GM12878 (cell line): Measurements from ENCODE around the gene ADAMTS14. TPM values are rescaled to one million over a fixed set of nuclear protein-coding genes. Genes with fewer than 3 reads are reported as not detected.

Source experiments
- ATAC-seq: fragments of 200-7000 bp; cut with Tn5 transposase; 3 replicates; pipeline ENCODE4 v1.9.1; 2020; ENCODE audit warnings: mild to moderate bottlenecking, moderate library complexity
- BruUV-seq: library from RNA; stranded (reverse); fragments of 400-500 nt; replicated peaks from 2 replicates; lab custom pipeline; 2021; lab: Mats Ljungman, UMichigan
- CTCF ChIA-PET: fragments of 300-600 bp; sonication (Branson Sonifier 250); formaldehyde crosslinking; extraction: SDS; loops from one replicate; lab custom pipeline; 2021; ENCODE audit warnings: inconsistent platforms; lab: Yijun Ruan, JAX
- POLR2A ChIA-PET: fragments of 350-600 bp; formaldehyde crosslinking; extraction: SDS; loops from one replicate; lab custom pipeline; 2021; ENCODE audit warnings: inconsistent platforms; lab: Charles Lee
- RAD21 ChIA-PET: fragments of 300-600 bp; sonication (Branson Sonifier 250); formaldehyde crosslinking; loops from one replicate; lab custom pipeline; 2023; ENCODE audit warnings: antibody characterized with exemption; ENCODE audit not compliant: unreplicated experiment; lab: Charles Lee
- SMC1A ChIA-PET: fragments of 300-600 bp; sonication (Branson Sonifier 250); formaldehyde crosslinking; loops from one replicate; lab custom pipeline; 2023; ENCODE audit not compliant: unreplicated experiment, uncharacterized antibody; lab: Charles Lee
- DNase-seq: peaks from one replicate; pipeline ENCODE4 v3.0.0-alpha.2; 2011; ENCODE audit warnings: low read depth, low spot score
- FAIRE-seq: peaks from 3 replicates; lab custom pipeline; 2011; peaks lifted over from hg19 to GRCh38; lab: Jason Lieb, UNC
- H2AFZ ChIP-seq: 2 replicates; pipeline ENCODE4 v1.6.0; 2011; ENCODE audit warnings: low read depth, low read length, control low read depth; ENCODE audit not compliant: control insufficient read depth
- H3K27ac ChIP-seq: 2 replicates; pipeline ENCODE4 v1.5.1; 2011; ENCODE audit warnings: control low read depth; ENCODE audit not compliant: control insufficient read depth, insufficient read depth
- H3K27me3 ChIP-seq, 2 experiments: replicated peaks in 1 of 2; 2 replicates each; pipeline versions ENCODE4 v1.6.0 to v1.6.1; 2011; ENCODE audit warnings: low read length in 1 of 2; ENCODE audit not compliant: control insufficient read depth in 2 of 2, insufficient read depth in 2 of 2
- H3K36me3 ChIP-seq, 2 experiments: 2 replicates each; pipeline ENCODE4 v1.5.1; 2011; ENCODE audit warnings: low read length in 1 of 2; ENCODE audit not compliant: control insufficient read depth in 2 of 2, insufficient read depth in 2 of 2
- H3K4me1 ChIP-seq: 2 replicates; pipeline ENCODE4 v1.6.1; 2011; ENCODE audit warnings: mild to moderate bottlenecking, low read length, moderate library complexity, mixed read lengths; ENCODE audit not compliant: control insufficient read depth, insufficient read depth
- H3K4me2 ChIP-seq: 2 replicates; pipeline ENCODE4 v1.6.0; 2011; ENCODE audit warnings: control low read depth; ENCODE audit not compliant: control insufficient read depth, insufficient read depth
- H3K4me3 ChIP-seq: fragments of 200-600 bp; sonication (generic); 2 replicates; pipeline ENCODE4 v1.5.1; 2016
- H3K79me2 ChIP-seq: 2 replicates; pipeline ENCODE4 v1.6.0; 2011; ENCODE audit warnings: low read length; ENCODE audit not compliant: control insufficient read depth, insufficient read depth
- H3K9ac ChIP-seq: 2 replicates; pipeline ENCODE4 v1.8.0; 2011; ENCODE audit warnings: low read length, control low read depth, mixed read lengths; ENCODE audit not compliant: control insufficient read depth, insufficient read depth
- H3K9me3 ChIP-seq: replicated peaks from 3 replicates; pipeline ENCODE4 v1.5.1; 2011; ENCODE audit warnings: mild to moderate bottlenecking, low read length; ENCODE audit not compliant: control insufficient read depth, insufficient read depth
- H4K20me1 ChIP-seq: 2 replicates; pipeline ENCODE4 v1.6.0; 2011; ENCODE audit not compliant: control insufficient read depth, insufficient read depth
- BCLAF1 ChIP-seq: fragments of 450-650 bp; IDR thresholded peaks from 2 replicates; pipeline ENCODE4 v1.6.1; 2017; ENCODE audit warnings: antibody characterized with exemption, mild to moderate bottlenecking, moderate library complexity
- BHLHE40 ChIP-seq, 2 experiments: fragments of 450-650 bp in 1 of 2; IDR thresholded peaks; 2 replicates each; pipeline ENCODE4 v1.6.1; 2011 to 2017; ENCODE audit warnings: low read depth in 2 of 2, borderline replicate concordance in 1 of 2, improper control_type of control experiment in 1 of 2, low read length in 1 of 2, mild to moderate bottlenecking in 1 of 2
- CEBPZ ChIP-seq: fragments of 150-350 bp; IDR thresholded peaks from 2 replicates; pipeline ENCODE4 v1.6.1; 2016; ENCODE audit warnings: low read depth, low read length
- EGR1 ChIP-seq, 2 experiments: IDR thresholded peaks; 1 replicate in 1 of 2; 2 replicates in 1 of 2; pipeline ENCODE4 v1.6.1; 2011 to 2012; ENCODE audit warnings: low read depth in 2 of 2, low read length in 2 of 2, borderline replicate concordance in 1 of 2, mild to moderate bottlenecking in 1 of 2, moderate library complexity in 1 of 2
- EZH2 ChIP-seq: IDR thresholded peaks from 2 replicates; pipeline ENCODE4 v1.6.1; 2012; ENCODE audit warnings: low read depth, mild to moderate bottlenecking, control low read depth, inconsistent platforms, low read length, borderline replicate concordance; ENCODE audit not compliant: control insufficient read depth
- NR2F1 ChIP-seq: fragments of 450-650 bp; conservative IDR thresholded peaks from 2 replicates; pipeline ENCODE4 v1.6.1; 2017; ENCODE audit warnings: mild to moderate bottlenecking
- RAD21 ChIP-seq: IDR thresholded peaks from 2 replicates; pipeline ENCODE4 v1.6.1; 2011; ENCODE audit warnings: mild to moderate bottlenecking, low read depth, low read length, moderate library complexity; ENCODE audit not compliant: insufficient read depth
- TAF1 ChIP-seq: IDR thresholded peaks from 2 replicates; pipeline ENCODE4 v1.6.1; 2011; ENCODE audit warnings: mild to moderate bottlenecking, low read depth, low read length, borderline replicate concordance
- WGBS: methylation state at CpG from one replicate; pipeline ENCODE4 v1.1.6; 2016; ENCODE audit warnings: low lambda C conversion rate; ENCODE audit not compliant: insufficient replicate concordance, insufficient coverage; ENCODE audit errors: missing lambda C conversion rate; 5-methylcytosine and 5-hydroxymethylcytosine counted together
- in situ Hi-C: fragments of 300-500 bp; cut with MboI; formaldehyde crosslinking; loops from 9 replicates; pipeline ENCODE4 v1.14.3; 2018; ENCODE audit warnings: mixed read lengths
- intact Hi-C: fragments of 100-400 bp; cut with micrococcal nuclease; formaldehyde crosslinking; loops from one replicate; pipeline ENCODE4 v1.14.2; 2022; ENCODE audit not compliant: unreplicated experiment
- polyA plus RNA-seq, 11 experiments: library from polyadenylated mRNA; depleted of rRNA in 4 of 11; unstranded in 6 of 11; stranded (reverse) in 5 of 11; fragments of >200 nt; fragmentation: Nextera tagmentation in 4 of 11; fragmentation: Illumina TruSeq in 1 of 11; extraction: Ambion mirVana in 4 of 11; extraction: Trizol in 1 of 11; gene quantifications; 1 replicate in 1 of 11; 2 replicates in 10 of 11; pipeline versions ENCODE4 v1.2.1 to v1.2.3, GENCODE V29; 2011 to 2016; ENCODE audit warnings: inconsistent platforms in 2 of 11, missing spikeins in 2 of 11, low read depth in 1 of 11
- total RNA-seq, 4 experiments: library from RNA; depleted of rRNA in 3 of 4; stranded (reverse); fragments of >200 nt in 3 of 4; fragmentation: Illumina TruSeq in 1 of 4; extraction: Trizol in 1 of 4; gene quantifications; 2 replicates each; pipeline versions ENCODE4 v1.2.1 to v1.2.3, GENCODE V29; 2013 to 2021

Gene ADAMTS14
- total and polyA plus RNA-seq, 10 of the 15 experiments (the other 5 are each of a cell fraction or from before 2014, with no cell fraction given): 0.03 to 0.05 TPM; not detected in 8

DNA sequence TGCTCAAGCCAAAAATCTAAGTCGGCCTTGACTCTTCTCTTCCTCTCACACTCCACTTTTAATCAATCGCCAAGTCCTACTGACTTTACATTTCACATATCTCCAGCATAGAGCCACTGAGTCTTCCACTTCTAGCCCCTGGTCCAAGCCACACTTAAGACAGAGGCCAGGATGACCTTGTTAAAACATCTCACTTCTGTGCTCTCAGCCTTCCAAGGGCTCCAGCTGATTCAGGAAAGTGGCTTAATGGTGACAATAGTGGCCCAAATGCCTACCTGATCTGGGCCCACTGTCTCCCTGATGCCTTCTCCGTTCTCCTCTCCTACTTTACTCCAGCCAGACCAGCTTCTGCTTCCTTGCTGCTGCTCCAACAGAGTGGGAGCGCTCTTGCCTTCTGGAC lies 108.5 kb downstream of the ADAMTS14 start:
- Histone ChIP-seq H3K4me1 (no peaks in the 10 kb centered on the region), H3K27me3 (no peaks in the 10 kb centered on the region; a peak in 2 of 4 replicates), H4K20me1 (no peaks in the 10 kb centered on the region), H3K27ac (no peak overlapping the region), H3K79me2 (no peaks in the 10 kb centered on the region)
- in situ Hi-C loops: no loop called here
- SMC1A ChIA-PET: no interaction called here
- DNase-seq: no peak
- RAD21 ChIA-PET: no interaction called here
- TF ChIP-seq EZH2: no peak
- no peak for TF ChIP-seq TAF1
- no peak for TF ChIP-seq BCLAF1
- TF ChIP-seq RAD21: no peak
- no peak for TF ChIP-seq EGR1 (IDR thresholded peaks at IDR 0.05; ENCODE audit: borderline replicate concordance in 1 of 2, low read depth in 2 of 2, low read length in 2 of 2)
- no peak for TF ChIP-seq BHLHE40 (IDR thresholded peaks at IDR 0.05; ENCODE audit: borderline replicate concordance in 1 of 2, low read depth in 2 of 2, low read length in 1 of 2)
- TF ChIP-seq CEBPZ: no peak
- no peak for TF ChIP-seq NR2F1
- TF ChIP-seq, all 136 proteins: peak for 0
- Histone ChIP-seq H3K9me3 (no peaks in the 10 kb centered on the region), H3K4me2 (no peak overlapping the region), H3K9ac (no peak overlapping the region), H3K4me3 (no peak overlapping the region), H2AFZ (no peak overlapping the region), H3K36me3 (no peaks in the 10 kb centered on the region)
- CTCF ChIA-PET: no interaction called here
- ATAC-seq: no peak
- FAIRE-seq: no peak
- no TSS peak for BruUV-seq
- intact Hi-C loops: no loop called here
- POLR2A ChIA-PET: no interaction called here
- WGBS: 53% methylated on average over 4 of the region's 4 CpGs
